ENCODE data around the gene COMMD6.

COMMD6 gene

DNA sequence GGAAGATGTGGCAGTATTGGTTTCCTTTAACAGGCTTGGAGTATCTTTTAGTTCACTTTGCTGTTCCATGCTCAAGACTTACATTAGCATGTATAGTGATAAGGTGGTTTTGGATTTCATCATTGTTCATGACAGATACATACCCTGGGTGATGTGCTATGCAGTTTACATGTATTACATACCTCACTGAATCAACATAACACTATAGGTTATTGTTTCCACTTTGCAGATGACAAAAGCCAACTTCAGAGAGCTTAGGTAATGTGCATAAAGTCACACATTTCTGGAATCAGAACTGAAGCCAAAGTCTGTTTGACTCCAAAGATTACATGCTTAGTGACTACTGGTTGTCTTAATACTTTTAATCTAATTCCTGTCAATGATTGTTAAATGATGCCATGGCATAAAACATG lies 7.1 kb downstream of the COMMD6 start:
- H3K4me3 ChIP-seq (ENCODE audit: low read depth, low read length), result no peak overlapping the region

DNA sequence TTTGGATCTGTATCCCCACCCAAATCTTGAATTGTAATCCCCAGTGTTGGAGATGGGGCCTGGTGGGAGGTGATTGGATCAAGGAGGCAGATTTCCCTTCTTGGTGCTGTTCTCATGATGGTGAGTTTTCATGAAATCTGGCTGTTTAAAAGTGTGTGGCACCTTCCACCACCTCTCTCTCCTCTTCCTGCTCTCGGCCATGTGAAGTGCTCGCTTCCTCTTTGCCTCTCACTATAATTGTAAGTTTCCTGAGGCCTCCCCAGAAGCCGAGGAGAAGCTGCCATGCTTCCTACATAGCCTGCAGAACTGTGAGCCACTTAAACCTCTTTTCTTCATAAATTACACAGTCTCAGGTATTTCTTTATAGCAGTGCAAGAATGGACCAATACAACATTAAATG lies 15.7 kb downstream of the COMMD6 start:
- no peak overlapping the region for H3K4me3 ChIP-seq (ENCODE audit: low read depth, low read length)

- H3K4me3 ChIP-seq (ENCODE audit: low read depth, low read length), result no peak overlapping the region
Measured at GRCh38 chr13:75518439-75519088, 19.1 kb downstream of the COMMD6 start.

DNA sequence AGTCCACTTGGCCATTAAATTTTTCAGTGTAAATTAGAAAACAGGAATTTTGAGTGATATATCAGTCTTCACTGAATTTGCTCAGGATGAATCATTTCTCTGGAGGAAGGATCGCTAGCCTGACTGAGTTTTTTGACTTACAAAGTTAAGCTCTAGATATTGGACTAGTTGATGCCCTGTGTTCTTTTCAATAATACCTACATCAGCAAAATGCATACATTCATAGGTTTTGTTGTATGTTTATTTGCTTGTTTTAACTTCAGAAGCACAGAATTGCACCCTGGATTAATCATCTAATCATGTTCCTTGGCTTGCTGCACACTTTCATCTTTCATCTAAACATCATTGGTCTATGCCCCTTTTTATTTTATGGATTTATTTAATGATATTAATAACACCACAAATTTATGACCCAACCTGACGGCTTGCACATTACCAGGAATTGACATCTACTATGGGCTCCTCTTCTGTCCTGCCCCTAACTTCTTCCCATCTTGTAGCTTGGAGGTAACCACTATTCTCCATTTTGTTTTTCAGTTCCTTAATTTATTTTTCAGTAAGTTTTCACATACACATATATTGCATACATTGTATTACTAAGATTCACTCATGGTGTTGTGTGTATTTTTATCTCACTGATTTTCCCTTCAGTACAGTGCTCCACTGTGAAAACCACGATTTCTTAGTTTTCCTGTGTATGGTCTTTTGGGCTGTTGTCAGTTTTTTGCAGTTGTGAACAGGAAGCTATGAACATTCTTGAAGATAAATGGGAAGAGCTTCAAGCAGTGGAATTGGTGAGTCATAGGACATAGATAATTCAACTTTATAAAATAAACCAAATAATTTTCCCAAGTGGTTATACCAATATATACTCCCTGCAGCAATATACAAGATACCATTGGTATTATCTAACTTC lies 23.3 kb downstream of the COMMD6 start:
- H3K4me3 ChIP-seq (ENCODE audit: low read depth, low read length), result no peak overlapping the region

GRCh38 chr13:75513271-75513670 lies 24.4 kb downstream of the COMMD6 start:
- no peak overlapping the region for H3K4me3 ChIP-seq (ENCODE audit: low read depth, low read length)

DNA sequence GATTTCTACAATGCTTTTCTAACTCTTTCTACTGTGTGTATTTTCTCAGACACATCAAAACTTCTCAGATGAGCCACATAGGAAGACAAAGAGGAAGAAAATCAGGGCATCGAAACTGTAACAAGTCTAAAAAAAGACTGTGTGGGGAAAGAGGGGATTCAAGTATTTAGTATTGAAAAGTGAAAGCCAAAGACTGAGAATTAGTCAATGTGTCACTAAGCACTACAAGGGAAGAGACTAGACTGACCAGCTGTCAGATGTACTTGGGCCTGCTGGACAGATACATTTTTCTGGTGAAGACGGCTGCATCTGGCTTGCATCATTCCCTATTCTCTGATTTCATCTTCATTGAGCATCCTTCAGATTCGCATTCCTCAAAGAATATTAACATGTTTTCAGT lies 25.4 kb downstream of the COMMD6 start:
- H3K4me3 ChIP-seq (ENCODE audit: low read depth, low read length), result no peak overlapping the region

DNA sequence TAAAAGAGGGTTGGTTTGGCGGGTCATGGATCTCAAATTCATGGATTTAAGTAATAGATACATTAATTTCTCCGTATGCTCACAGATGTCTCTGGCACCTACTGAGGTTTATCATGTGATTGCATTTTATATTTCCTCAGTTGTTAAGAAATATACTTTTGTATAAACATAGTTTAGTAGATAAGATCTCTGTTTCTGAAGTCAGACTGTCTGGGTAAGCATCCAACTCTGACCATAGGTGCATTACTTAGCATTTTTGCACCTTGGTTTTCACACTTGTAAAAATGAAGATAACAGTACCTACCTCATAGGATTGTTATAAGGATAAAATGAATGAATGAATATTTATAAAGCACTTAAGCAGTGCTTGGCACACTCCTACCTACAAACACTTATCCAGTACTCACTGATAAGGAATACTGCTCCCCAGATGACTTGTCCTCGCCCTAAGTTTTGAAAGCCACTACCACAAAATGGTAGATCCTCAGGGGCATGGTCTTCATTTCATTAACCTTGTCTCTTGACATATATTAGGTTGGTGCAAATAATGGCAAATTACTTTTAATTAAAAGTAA lies 26.5 kb downstream of the COMMD6 start:
- no peak overlapping the region for H3K4me3 ChIP-seq (ENCODE audit: low read depth, low read length)

DNA sequence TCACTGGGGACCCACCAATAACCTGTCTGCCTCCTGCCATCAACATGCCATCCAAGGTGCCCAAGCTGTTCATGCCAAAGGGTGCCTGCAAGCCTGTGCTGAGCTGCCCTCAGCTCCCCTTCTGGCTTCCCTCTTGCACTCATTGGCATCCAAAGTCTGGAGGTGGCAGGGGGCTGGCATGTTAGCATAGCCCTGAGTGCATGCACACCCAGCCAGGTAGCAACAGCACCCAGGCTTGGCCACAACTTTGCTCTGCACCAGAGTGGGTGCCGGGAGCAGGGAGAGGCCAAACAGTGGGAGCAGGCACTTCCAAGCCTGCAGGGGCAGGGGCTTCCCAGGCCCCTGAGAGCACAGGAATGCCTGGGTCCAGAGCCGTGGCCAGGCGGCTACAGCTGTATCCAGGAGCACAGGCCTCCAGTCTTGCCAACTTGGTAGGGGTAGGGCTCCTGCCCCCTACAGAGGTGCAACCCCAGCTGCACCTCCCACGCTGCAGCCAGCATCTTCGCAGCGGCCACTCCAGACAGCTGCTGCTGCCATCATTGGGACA lies 29.6 kb downstream of the COMMD6 start:
- no peak overlapping the region for H3K4me3 ChIP-seq (ENCODE audit: low read depth, low read length)

- H3K4me3 ChIP-seq (ENCODE audit: low read depth, low read length), result no peak overlapping the region
Measured at GRCh38 chr13:75507027-75508001, 30.3 kb downstream of the COMMD6 start.

GRCh38 chr13:75506018-75506417 lies 31.6 kb downstream of the COMMD6 start:
- H3K4me3 ChIP-seq (ENCODE audit: low read depth, low read length), result no peak overlapping the region

DNA sequence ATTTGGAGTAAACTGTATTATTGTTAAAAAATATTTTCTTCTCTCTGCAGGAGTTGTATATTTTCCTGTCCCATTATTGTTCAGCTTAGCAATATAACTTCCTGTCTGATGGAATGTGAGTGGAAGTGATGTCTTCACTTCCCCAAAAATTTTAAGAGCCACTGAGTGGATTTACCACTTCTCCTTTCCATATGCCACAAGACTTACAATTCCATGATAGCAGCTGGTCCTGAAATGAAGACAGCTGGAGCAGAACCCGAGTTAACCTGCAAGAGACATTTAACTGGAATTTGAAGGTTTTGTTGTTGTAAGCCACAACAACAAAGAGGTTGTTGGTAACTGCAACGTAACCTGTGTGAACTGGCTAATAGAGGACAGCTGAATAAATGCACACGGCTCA lies 32.3 kb downstream of the COMMD6 start:
- H3K4me3 ChIP-seq (ENCODE audit: low read depth, low read length), result no peak overlapping the region

DNA sequence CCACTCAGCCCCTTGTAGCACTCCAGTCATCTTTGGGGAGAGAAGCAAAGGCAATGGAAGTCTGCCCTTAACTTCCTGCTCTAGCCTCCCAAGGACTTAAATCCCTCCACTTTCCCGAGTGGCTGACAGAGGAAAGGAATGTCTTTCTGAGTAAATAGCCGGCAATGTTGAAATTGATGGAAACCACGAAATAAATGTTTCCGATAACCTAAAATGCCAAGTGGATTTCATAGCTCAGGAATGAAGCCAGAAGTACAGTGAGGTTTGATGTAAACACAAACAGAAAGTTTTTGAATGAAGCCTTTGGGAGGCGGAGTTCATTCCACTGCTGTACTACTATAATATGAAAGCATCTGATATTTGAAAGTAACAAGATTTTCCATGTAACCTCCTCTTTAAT lies 41.7 kb downstream of the COMMD6 start:
- H3K4me3 ChIP-seq (ENCODE audit: low read depth, low read length), result no peak overlapping the region

GRCh38 chr13:75494491-75494890 lies 43.1 kb downstream of the COMMD6 start:
- H3K4me3 ChIP-seq (ENCODE audit: low read depth, low read length), result no peak overlapping the region

DNA sequence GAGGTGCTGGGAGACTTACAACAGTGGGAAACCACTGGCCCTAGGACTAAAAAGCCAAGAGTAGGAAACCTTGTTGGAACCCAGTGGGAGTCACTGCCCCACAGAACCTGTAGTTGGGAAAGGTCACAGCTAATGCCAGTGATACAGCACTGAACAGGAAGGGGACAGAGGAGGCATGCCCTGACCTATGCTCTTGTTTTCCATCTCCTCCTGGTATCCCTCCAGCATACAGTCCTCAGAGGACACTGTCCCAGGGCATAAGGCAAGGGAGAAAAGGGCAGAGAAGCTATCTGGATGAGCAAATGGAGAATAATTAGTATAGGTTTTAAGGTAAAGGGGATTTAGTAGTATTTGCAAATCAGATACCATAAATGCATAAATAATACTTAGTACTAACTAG lies 44.5 kb downstream of the COMMD6 start:
- H3K4me3 ChIP-seq (ENCODE audit: low read depth, low read length), result no peak overlapping the region

DNA sequence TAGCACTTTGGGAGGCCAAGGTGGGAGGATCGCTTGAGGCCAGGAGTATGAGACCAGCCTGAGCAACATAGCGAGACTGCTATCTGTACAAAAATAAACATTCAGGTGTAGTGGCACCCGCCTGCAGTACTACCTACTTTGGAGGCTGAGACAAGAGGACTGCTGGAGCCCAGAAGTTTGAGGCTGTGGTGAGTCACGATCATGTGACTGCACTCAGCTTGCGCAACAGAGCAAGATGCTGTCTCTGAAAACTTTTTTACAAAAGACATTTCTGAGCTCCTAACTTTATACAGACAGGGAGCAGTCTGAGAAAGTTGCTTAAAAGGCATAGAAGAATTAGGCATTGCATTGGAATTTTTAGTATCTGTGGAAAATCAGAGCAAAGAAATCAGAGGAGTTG lies 45.3 kb downstream of the COMMD6 start:
- H3K4me3 ChIP-seq (ENCODE audit: low read depth, low read length), result no peak overlapping the region

DNA sequence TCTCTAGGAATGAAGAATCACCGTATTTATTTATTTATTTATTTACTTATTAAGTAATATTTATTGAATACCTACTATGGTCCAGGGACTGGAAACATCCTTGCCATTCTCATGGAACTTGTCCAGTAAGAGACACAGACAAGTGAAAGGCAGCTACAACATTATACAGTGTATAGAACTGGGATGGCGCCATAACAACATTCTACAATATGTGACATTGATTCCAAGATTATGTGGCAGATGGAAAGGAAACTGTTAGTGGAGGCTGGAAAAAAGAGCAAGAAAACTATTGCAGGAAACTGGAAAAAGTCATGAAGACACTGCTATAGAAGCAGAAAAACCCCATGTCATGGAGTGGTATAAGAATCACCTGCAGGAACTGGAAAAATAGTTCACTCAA lies 46.3 kb downstream of the COMMD6 start:
- H3K4me3 ChIP-seq (ENCODE audit: low read depth, low read length), result no peak overlapping the region

- no peak overlapping the region for H3K4me3 ChIP-seq (ENCODE audit: low read depth, low read length)
Measured at GRCh38 chr13:75489502-75490263, 48.0 kb downstream of the COMMD6 start.

- no peak overlapping the region for H3K4me3 ChIP-seq (ENCODE audit: low read depth, low read length)
Measured at GRCh38 chr13:75486146-75487062, 51.2 kb downstream of the COMMD6 start.

Data from iPS-11a (cell line).